HepG2 (cell line): Measurements from ENCODE around the gene DNAJC15. TPM values are rescaled to one million over a fixed set of nuclear protein-coding genes. Genes with fewer than 3 reads are reported as not detected.

ENCODE experiments used
- ATAC-seq: fragments of 200-7000 bp; cut with Tn5 transposase; 3 replicates; pipeline ENCODE4 v1.9.1; 2020; ENCODE audit warnings: mild to moderate bottlenecking, moderate library complexity
- BruUV-seq: library from RNA; stranded (reverse); fragments of 400-500 nt; replicated peaks from 2 replicates; lab custom pipeline; 2021; lab: Mats Ljungman, UMichigan
- CTCF ChIA-PET: fragments of 300-600 bp; formaldehyde crosslinking; extraction: SDS; loops from one replicate; lab custom pipeline; 2021; ENCODE audit warnings: low total read pairs, inconsistent platforms, low intra/inter-chr PET ratio; lab: Yijun Ruan, JAX
- POLR2A ChIA-PET: fragments of 350-600 bp; sonication (Branson Sonifier 250); formaldehyde crosslinking; loops from one replicate; lab custom pipeline; 2020; ENCODE audit warnings: antibody characterized with exemption, inconsistent platforms; lab: Yijun Ruan, JAX
- DNase-seq: peaks from one replicate; pipeline ENCODE4 v3.0.0-alpha.2; 2015; ENCODE audit warnings: low spot score
- FAIRE-seq: peaks from 3 replicates; lab custom pipeline; 2011; peaks lifted over from hg19 to GRCh38; lab: Jason Lieb, UNC
- H2AFZ ChIP-seq: one replicate; pipeline ENCODE4 v1.6.1; 2011; ENCODE audit warnings: low read length, inconsistent platforms
- H3K27ac ChIP-seq: fragments of 300-600 bp; 3 replicates; pipeline ENCODE4 v1.8.0; 2011; ENCODE audit warnings: mixed run types, mild to moderate bottlenecking, mixed read lengths, low read length, inconsistent platforms; ENCODE audit not compliant: insufficient read depth; ENCODE audit errors: extremely low read length
- H3K27me3 ChIP-seq, 2 experiments: fragments of 200-600 bp in 1 of 2; 2 replicates in 1 of 2; 3 replicates in 1 of 2; pipeline versions ENCODE4 v1.6.0 to v1.8.0; 2011; ENCODE audit warnings: low read length in 2 of 2, mild to moderate bottlenecking in 2 of 2, moderate library complexity in 2 of 2, inconsistent platforms in 1 of 2; ENCODE audit not compliant: insufficient read depth in 2 of 2, control insufficient read depth in 1 of 2
- H3K36me3 ChIP-seq, 2 experiments: fragments of 200-600 bp in 1 of 2; replicated peaks in 1 of 2; 2 replicates in 1 of 2; 3 replicates in 1 of 2; pipeline versions ENCODE4 v1.5.1 to v1.8.0; 2011; ENCODE audit warnings: low read length in 2 of 2, inconsistent platforms in 1 of 2; ENCODE audit not compliant: insufficient read depth in 2 of 2, control insufficient read depth in 1 of 2
- H3K4me1 ChIP-seq: 2 replicates; pipeline ENCODE4 v1.5.1; 2012; ENCODE audit warnings: low read length, inconsistent platforms; ENCODE audit not compliant: insufficient read depth
- H3K4me2 ChIP-seq: 2 replicates; pipeline ENCODE4 v1.6.0; 2011; ENCODE audit warnings: low read depth, low read length, inconsistent platforms
- H3K4me3 ChIP-seq, 3 experiments: fragments of 200-600 bp in 1 of 3; sonication (generic), shearing (Covaris generic) in 1 of 3; replicated peaks in 1 of 3; 2 replicates each; pipeline ENCODE4 v1.5.1; 2011 to 2016; ENCODE audit warnings: low read length in 3 of 3, inconsistent platforms in 2 of 3, low read depth in 2 of 3, mild to moderate bottlenecking in 2 of 3, control low read depth in 1 of 3, mixed read lengths in 1 of 3; ENCODE audit not compliant: insufficient read depth in 1 of 3
- H3K79me2 ChIP-seq: one replicate; pipeline ENCODE4 v1.6.1; 2011; ENCODE audit warnings: low read length, inconsistent platforms; ENCODE audit not compliant: insufficient read depth
- H3K9ac ChIP-seq: 2 replicates; pipeline ENCODE4 v1.6.0; 2011; ENCODE audit warnings: mild to moderate bottlenecking, low read depth, low read length, inconsistent platforms; ENCODE audit not compliant: insufficient read depth
- H3K9me3 ChIP-seq: 2 replicates; pipeline ENCODE4 v1.5.1; 2012; ENCODE audit warnings: mild to moderate bottlenecking, low read length
- H4K20me1 ChIP-seq: 2 replicates; pipeline ENCODE4 v1.6.0; 2011; ENCODE audit warnings: inconsistent platforms, mild to moderate bottlenecking, low read length, moderate library complexity; ENCODE audit not compliant: insufficient read depth
- FOSL1 ChIP-seq: sonication (generic); formaldehyde crosslinking; IDR thresholded peaks from 2 replicates; pipeline ENCODE4 v1.9.0; 2021; ENCODE audit warnings: missing genetic modification reagents, borderline replicate concordance
- HDAC2 ChIP-seq: sonication (generic); formaldehyde crosslinking; IDR thresholded peaks from 2 replicates; pipeline ENCODE4 v1.4.0; 2020; ENCODE audit warnings: missing genetic modification reagents
- KLF13 ChIP-seq: sonication (generic); formaldehyde crosslinking; IDR thresholded peaks from 2 replicates; pipeline ENCODE4 v1.4.0; 2020; ENCODE audit warnings: mild to moderate bottlenecking, missing genetic modification reagents
- PAWR ChIP-seq: sonication (generic); formaldehyde crosslinking; IDR thresholded peaks from 2 replicates; pipeline ENCODE4 v1.4.0; 2020; ENCODE audit warnings: missing genetic modification reagents, mild to moderate bottlenecking, borderline replicate concordance
- TRIM24 ChIP-seq: sonication (generic); formaldehyde crosslinking; IDR thresholded peaks from 2 replicates; pipeline ENCODE4 v1.8.0; 2022; ENCODE audit warnings: mild to moderate bottlenecking, missing genetic modification reagents
- ZNF382 ChIP-seq: sonication (generic); formaldehyde crosslinking; IDR thresholded peaks from 2 replicates; pipeline ENCODE4 v1.5.0; 2020; ENCODE audit warnings: missing genetic modification reagents, mild to moderate bottlenecking, borderline replicate concordance
- ZNF776 ChIP-seq: sonication (generic); formaldehyde crosslinking; IDR thresholded peaks from 2 replicates; pipeline ENCODE4 v1.4.0; 2020; ENCODE audit warnings: mild to moderate bottlenecking, missing genetic modification reagents
- ZSCAN9 ChIP-seq: IDR thresholded peaks from 2 replicates; pipeline ENCODE4 v1.6.1; 2016; ENCODE audit warnings: borderline replicate concordance
- WGBS: methylation state at CpG from one replicate; pipeline ENCODE4 v1.1.6; 2017; ENCODE audit warnings: low lambda C conversion rate; 5-methylcytosine and 5-hydroxymethylcytosine counted together
- in situ Hi-C: cut with HindIII; loops from 2 replicates; pipeline ENCODE4 v1.10.0; 2017; ENCODE audit warnings: low pct_unique_long_range_greater_than_20kb; ENCODE audit not compliant: extremely low pct_ligation_motif_present
- intact Hi-C: fragments of 100-400 bp; cut with micrococcal nuclease; formaldehyde crosslinking; loops from one replicate; pipeline ENCODE4 v1.10.0; 2022; ENCODE audit not compliant: unreplicated experiment
- polyA plus RNA-seq, 8 experiments: library from polyadenylated mRNA; depleted of rRNA in 3 of 8; stranded (reverse) in 7 of 8; unstranded in 1 of 8; fragments of >200 nt; fragmentation: Illumina TruSeq in 4 of 8; extraction: Trizol in 4 of 8; gene quantifications; 2 replicates each; pipeline versions ENCODE4 v1.2.1 to v1.2.3, GENCODE V29; 2011 to 2016; ENCODE audit warnings: low read depth in 4 of 8, missing spikeins in 1 of 8, mixed read lengths in 1 of 8; ENCODE audit not compliant: insufficient read depth in 1 of 8
- total RNA-seq, 5 experiments: library from RNA; depleted of rRNA; stranded (reverse); fragments of >200 nt; fragmentation: Illumina TruSeq; extraction: Trizol; gene quantifications; 2 replicates each; pipeline ENCODE4 v1.2.3, GENCODE V29; 2016; ENCODE audit warnings: low read depth in 1 of 5
- TF ChIP-seq, protein P1 (sequence below): sonication (generic); formaldehyde crosslinking; IDR thresholded peaks from 2 replicates; pipeline ENCODE4 v1.5.1; 2020; ENCODE audit warnings: mild to moderate bottlenecking, missing genetic modification reagents, moderate library complexity
- TF ChIP-seq, protein P2 (sequence below), 2 experiments: sonication (generic) in 1 of 2; formaldehyde crosslinking in 1 of 2; IDR thresholded peaks; 2 replicates each; pipeline versions ENCODE4 v1.5.1 to v1.6.1; 2011 to 2020; ENCODE audit warnings: borderline replicate concordance in 1 of 2, low read depth in 1 of 2, low read length in 1 of 2, mild to moderate bottlenecking in 1 of 2, missing genetic modification reagents in 1 of 2, moderate library complexity in 1 of 2
- TF ChIP-seq, protein P3 (sequence below): IDR thresholded peaks from 2 replicates; pipeline ENCODE4 v1.6.1; 2016; ENCODE audit warnings: low read depth, borderline replicate concordance
- TF ChIP-seq, protein P4 (sequence below): sonication (generic); formaldehyde crosslinking; IDR thresholded peaks from 2 replicates; pipeline ENCODE4 v1.4.0; 2020; ENCODE audit warnings: mild to moderate bottlenecking, low read depth, missing genetic modification reagents
- TF ChIP-seq, protein P5 (sequence below): IDR thresholded peaks from 2 replicates; pipeline ENCODE4 v1.6.1; 2018; ENCODE audit warnings: missing genetic modification reagents

DNAJC15 gene
- total and polyA plus RNA-seq, 2 of the 13 experiments (the other 11 are each of a cell fraction or from before 2014, with no cell fraction given) = 23.0 to 31.9 TPM

DNA sequence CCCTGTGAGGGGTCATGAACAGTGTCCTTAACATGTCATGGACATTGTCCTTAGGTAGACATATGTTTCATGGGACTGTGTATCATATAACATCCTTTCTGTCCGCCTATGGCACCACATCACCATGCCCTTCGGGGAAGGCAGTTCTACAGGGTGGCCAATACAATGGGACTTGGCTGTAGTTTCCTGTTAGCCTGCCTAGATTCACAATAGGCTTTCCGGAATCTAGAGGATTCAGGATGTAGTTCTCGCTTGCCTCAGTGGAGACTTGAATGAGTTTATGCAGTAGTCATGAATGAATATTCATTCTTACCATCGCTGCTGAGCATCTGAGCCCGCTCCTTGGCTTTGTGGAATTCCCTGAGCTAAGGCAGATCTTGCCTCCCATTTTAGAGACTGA lies 100.5 kb downstream of the DNAJC15 start (continued):
- TF ChIP-seq, protein P1, sequence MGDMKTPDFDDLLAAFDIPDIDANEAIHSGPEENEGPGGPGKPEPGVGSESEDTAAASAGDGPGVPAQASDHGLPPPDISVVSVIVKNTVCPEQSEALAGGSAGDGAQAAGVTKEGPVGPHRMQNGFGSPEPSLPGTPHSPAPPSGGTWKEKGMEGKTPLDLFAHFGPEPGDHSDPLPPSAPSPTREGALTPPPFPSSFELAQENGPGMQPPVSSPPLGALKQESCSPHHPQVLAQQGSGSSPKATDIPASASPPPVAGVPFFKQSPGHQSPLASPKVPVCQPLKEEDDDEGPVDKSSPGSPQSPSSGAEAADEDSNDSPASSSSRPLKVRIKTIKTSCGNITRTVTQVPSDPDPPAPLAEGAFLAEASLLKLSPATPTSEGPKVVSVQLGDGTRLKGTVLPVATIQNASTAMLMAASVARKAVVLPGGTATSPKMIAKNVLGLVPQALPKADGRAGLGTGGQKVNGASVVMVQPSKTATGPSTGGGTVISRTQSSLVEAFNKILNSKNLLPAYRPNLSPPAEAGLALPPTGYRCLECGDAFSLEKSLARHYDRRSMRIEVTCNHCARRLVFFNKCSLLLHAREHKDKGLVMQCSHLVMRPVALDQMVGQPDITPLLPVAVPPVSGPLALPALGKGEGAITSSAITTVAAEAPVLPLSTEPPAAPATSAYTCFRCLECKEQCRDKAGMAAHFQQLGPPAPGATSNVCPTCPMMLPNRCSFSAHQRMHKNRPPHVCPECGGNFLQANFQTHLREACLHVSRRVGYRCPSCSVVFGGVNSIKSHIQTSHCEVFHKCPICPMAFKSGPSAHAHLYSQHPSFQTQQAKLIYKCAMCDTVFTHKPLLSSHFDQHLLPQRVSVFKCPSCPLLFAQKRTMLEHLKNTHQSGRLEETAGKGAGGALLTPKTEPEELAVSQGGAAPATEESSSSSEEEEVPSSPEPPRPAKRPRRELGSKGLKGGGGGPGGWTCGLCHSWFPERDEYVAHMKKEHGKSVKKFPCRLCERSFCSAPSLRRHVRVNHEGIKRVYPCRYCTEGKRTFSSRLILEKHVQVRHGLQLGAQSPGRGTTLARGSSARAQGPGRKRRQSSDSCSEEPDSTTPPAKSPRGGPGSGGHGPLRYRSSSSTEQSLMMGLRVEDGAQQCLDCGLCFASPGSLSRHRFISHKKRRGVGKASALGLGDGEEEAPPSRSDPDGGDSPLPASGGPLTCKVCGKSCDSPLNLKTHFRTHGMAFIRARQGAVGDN (CRISPR knock-in tag) = no peak
- TF ChIP-seq FOSL1 (CRISPR knock-in tag) (no peak), PAWR (CRISPR knock-in tag) (no peak), KLF13 (CRISPR knock-in tag) (no peak)
- TF ChIP-seq, protein P2, sequence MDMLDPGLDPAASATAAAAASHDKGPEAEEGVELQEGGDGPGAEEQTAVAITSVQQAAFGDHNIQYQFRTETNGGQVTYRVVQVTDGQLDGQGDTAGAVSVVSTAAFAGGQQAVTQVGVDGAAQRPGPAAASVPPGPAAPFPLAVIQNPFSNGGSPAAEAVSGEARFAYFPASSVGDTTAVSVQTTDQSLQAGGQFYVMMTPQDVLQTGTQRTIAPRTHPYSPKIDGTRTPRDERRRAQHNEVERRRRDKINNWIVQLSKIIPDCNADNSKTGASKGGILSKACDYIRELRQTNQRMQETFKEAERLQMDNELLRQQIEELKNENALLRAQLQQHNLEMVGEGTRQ (IDR thresholded peaks at IDR 0.05; ENCODE audit: low read depth, low read length) = no peak
- TF ChIP-seq, protein P2 (CRISPR knock-in tag; IDR thresholded peaks at IDR 0.05; ENCODE audit: borderline replicate concordance) = no peak

DNA sequence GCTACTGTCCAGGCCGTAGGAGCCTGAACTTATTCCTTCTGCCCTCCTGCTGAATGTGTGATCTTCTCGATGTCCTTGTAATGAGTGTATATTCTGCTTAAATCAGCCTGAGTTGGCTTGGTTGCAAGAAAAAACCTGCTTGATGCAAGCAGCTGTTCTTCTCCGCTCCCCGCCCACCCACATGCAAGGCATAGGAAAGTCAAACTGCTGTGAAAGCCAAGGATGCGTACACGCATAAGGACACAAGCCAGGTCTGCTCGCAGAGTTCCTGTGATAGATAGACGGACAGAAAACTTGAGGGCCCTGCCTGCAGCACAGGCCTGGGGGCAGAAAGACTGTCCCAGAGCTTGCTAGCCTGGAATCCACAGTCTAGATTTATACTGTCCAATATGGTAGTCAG lies 101.1 kb downstream of the DNAJC15 start:
- Histone ChIP-seq H3K4me3 (no peak overlapping the region), H3K79me2 (no peaks in the 10 kb centered on the region), H3K9me3 (no peaks in the 10 kb centered on the region), H4K20me1 (no peaks in the 10 kb centered on the region), H3K9ac (no peak overlapping the region), H3K27ac (no peak overlapping the region), H3K36me3 (no peaks in the 10 kb centered on the region), H3K4me2 (no peak overlapping the region), H3K4me1 (no peaks in the 10 kb centered on the region), H2AFZ (no peak overlapping the region), H3K27me3 (peaks cover 2 to 13% of the 10 kb centered on the region in 2 experiments; a peak in 3 of 5 replicates)
- CTCF ChIA-PET = no interaction called here
- FAIRE-seq (no peak), ATAC-seq (no peak), DNase-seq (no peak)
- WGBS = 85% methylated on average over 8 of the region's 8 CpGs
- BruUV-seq = no TSS peak
- in situ Hi-C loops (no loop called here), intact Hi-C loops (no loop called here)
- POLR2A ChIA-PET = no interaction called here
- TF ChIP-seq, protein P3, sequence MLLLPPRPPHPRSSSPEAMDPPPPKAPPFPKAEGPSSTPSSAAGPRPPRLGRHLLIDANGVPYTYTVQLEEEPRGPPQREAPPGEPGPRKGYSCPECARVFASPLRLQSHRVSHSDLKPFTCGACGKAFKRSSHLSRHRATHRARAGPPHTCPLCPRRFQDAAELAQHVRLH (CRISPR knock-in tag) = no peak
- TF ChIP-seq, protein P4, sequence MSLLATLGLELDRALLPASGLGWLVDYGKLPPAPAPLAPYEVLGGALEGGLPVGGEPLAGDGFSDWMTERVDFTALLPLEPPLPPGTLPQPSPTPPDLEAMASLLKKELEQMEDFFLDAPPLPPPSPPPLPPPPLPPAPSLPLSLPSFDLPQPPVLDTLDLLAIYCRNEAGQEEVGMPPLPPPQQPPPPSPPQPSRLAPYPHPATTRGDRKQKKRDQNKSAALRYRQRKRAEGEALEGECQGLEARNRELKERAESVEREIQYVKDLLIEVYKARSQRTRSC = no peak
- TF ChIP-seq ZSCAN9 (CRISPR knock-in tag) = no peak
- TF ChIP-seq ZNF382 (CRISPR knock-in tag) = no peak
- TF ChIP-seq HDAC2 (CRISPR knock-in tag) = no peak
- TF ChIP-seq, protein P5, sequence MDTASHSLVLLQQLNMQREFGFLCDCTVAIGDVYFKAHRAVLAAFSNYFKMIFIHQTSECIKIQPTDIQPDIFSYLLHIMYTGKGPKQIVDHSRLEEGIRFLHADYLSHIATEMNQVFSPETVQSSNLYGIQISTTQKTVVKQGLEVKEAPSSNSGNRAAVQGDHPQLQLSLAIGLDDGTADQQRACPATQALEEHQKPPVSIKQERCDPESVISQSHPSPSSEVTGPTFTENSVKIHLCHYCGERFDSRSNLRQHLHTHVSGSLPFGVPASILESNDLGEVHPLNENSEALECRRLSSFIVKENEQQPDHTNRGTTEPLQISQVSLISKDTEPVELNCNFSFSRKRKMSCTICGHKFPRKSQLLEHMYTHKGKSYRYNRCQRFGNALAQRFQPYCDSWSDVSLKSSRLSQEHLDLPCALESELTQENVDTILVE (CRISPR knock-in tag) = no peak
- no peak for TF ChIP-seq TRIM24 (CRISPR knock-in tag)
- TF ChIP-seq ZNF776 = no peak
